Endothelial cell of umbilical vein (primary cell): ENCODE results near the gene CPLX1.

Experiments used
- EZH2 ChIP-seq: IDR thresholded peaks from 2 replicates; pipeline ENCODE4 v1.6.1; 2012; ENCODE audit warnings: borderline replicate concordance, low read depth, mild to moderate bottlenecking, moderate library complexity, low read length, inconsistent platforms; ENCODE audit not compliant: severe bottlenecking
- JUN ChIP-seq: IDR thresholded peaks from 2 replicates; pipeline ENCODE4 v1.6.1; 2011; ENCODE audit warnings: borderline replicate concordance, low read depth; ENCODE audit not compliant: insufficient read length, insufficient read depth
- POLR2AphosphoS5 ChIP-seq: IDR thresholded peaks from 2 replicates; pipeline ENCODE4 v1.6.1; 2012; ENCODE audit warnings: low read depth, mild to moderate bottlenecking, control low read depth, low read length, moderate library complexity; ENCODE audit not compliant: insufficient read depth
- TF ChIP-seq, protein P1 (sequence below), 2 donors: IDR thresholded peaks; 1 replicate in 1 of 2; 2 replicates in 1 of 2; pipeline ENCODE4 v1.5.1; 2011; ENCODE audit warnings: low read length in 2 of 2, mild to moderate bottlenecking in 2 of 2, moderate library complexity in 2 of 2, control low read depth in 1 of 2, inconsistent platforms in 1 of 2, low read depth in 1 of 2; ENCODE audit not compliant: insufficient read depth in 1 of 2; ENCODE audit errors: extremely low read depth in 1 of 2

DNA sequence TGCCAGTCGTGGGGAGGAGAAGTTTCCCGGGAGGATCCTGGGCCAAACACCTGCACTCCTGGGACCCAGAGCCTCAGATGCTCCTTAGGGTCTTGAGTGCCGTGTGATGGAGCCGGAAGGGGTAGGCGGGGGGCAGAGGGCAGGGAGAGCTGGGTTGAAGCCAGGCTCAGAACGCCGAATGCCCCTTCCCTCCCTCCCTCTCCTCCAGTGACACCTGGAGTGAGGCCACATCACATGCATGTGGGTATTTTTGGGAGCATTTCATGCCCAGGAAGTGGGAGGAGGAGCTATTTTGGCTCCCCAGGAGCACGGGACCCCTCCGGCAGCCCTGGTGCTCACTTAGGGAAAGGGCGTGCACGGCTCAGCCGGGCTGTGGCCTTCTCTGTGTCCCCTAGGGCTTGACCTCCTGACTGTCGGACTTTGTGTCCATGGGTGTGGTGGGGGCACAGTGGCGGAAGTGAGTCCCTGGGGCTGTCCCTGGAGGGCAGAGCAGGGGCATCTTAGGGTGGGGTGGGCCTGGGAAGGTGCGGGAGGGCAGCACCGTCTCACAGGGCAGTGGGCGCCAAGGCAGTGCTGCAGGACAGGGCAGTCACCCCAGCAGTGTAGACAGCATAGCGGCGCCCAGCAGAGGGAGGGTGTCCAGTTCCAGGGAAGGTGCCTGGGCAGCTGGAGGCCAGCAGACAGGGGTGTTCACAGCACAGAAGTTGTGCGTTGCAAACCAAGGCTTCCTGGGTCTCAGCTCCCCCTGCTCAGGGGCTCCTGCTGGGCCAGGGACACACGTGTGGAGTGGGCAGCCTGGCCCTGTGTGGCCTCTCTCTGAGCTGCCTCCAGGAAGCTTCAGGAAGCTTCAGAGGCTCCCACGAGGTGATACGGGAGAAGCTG is 4.9 kb upstream of the CPLX1 start:
- no peak for TF ChIP-seq JUN
- no peak for TF ChIP-seq EZH2
- TF ChIP-seq, protein P1, sequence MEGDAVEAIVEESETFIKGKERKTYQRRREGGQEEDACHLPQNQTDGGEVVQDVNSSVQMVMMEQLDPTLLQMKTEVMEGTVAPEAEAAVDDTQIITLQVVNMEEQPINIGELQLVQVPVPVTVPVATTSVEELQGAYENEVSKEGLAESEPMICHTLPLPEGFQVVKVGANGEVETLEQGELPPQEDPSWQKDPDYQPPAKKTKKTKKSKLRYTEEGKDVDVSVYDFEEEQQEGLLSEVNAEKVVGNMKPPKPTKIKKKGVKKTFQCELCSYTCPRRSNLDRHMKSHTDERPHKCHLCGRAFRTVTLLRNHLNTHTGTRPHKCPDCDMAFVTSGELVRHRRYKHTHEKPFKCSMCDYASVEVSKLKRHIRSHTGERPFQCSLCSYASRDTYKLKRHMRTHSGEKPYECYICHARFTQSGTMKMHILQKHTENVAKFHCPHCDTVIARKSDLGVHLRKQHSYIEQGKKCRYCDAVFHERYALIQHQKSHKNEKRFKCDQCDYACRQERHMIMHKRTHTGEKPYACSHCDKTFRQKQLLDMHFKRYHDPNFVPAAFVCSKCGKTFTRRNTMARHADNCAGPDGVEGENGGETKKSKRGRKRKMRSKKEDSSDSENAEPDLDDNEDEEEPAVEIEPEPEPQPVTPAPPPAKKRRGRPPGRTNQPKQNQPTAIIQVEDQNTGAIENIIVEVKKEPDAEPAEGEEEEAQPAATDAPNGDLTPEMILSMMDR (IDR thresholded peaks at IDR 0.05; ENCODE audit: extremely low read depth in 1 of 2, insufficient read depth in 1 of 2, low read depth in 1 of 2, low read length in 2 of 2), result no peak
- no peak for TF ChIP-seq POLR2AphosphoS5
